Gastrocnemius medialis (tissue), 4 donors: ENCODE results near the gene USP27X. TPM values are rescaled to one million over a fixed set of nuclear protein-coding genes. Genes with fewer than 3 reads are reported as not detected.

Experiments used
- ATAC-seq, 2 donors: fragments of 150-250 bp; one replicate each; pipeline ENCODE4 v1.9.1; 2016
- DNase-seq, 2 donors: peaks; one replicate each; pipeline ENCODE4 v3.0.0-alpha.2; 2019
- H3K27ac ChIP-seq, 4 donors: fragments of 200-600 bp; sonication (generic); 1 replicate in 1 of 4; 2 replicates in 3 of 4; pipeline ENCODE4 v1.5.1; 2016 to 2018; ENCODE audit warnings: mild to moderate bottlenecking in 2 of 4, moderate library complexity in 1 of 4
- H3K27me3 ChIP-seq, 3 donors: fragments of 200-600 bp; sonication (generic) in 2 of 3; 1 replicate in 1 of 3; 2 replicates in 2 of 3; pipeline versions ENCODE4 v1.5.1 to v1.6.0; 2016 to 2019; ENCODE audit warnings: mild to moderate bottlenecking in 1 of 3, moderate library complexity in 1 of 3
- H3K36me3 ChIP-seq, 2 donors: fragments of 200-600 bp; sonication (generic) in 1 of 2; one replicate each; pipeline ENCODE4 v1.5.1; 2017 to 2018
- H3K4me1 ChIP-seq, 2 donors: fragments of 200-600 bp; sonication (generic) in 1 of 2; one replicate each; pipeline ENCODE4 v1.5.1; 2016 to 2017; ENCODE audit warnings: mild to moderate bottlenecking in 2 of 2
- H3K4me3 ChIP-seq, 4 donors: fragments of 200-600 bp; sonication (generic) in 3 of 4; 1 replicate in 1 of 4; 2 replicates in 3 of 4; pipeline ENCODE4 v1.5.1; 2016 to 2019; ENCODE audit warnings: mild to moderate bottlenecking in 2 of 4
- H3K9me3 ChIP-seq, 3 donors: fragments of 200-600 bp; sonication (generic) in 2 of 3; 1 replicate in 1 of 3; 2 replicates in 2 of 3; pipeline ENCODE4 v1.5.1; 2016 to 2019
- CTCF ChIP-seq, 5 experiments: fragments of 450-650 bp in 3 of 5; fragments of 200-600 bp in 2 of 5; sonication (generic) in 2 of 5; IDR thresholded peaks in 4 of 5; conservative IDR thresholded peaks in 1 of 5; 1 replicate in 4 of 5; 2 replicates in 1 of 5; pipeline ENCODE4 v1.5.1; 2016 to 2019; ENCODE audit warnings: antibody characterized with exemption in 5 of 5, mild to moderate bottlenecking in 3 of 5, moderate library complexity in 3 of 5
- POLR2A ChIP-seq, 2 donors: fragments of 450-650 bp; IDR thresholded peaks; one replicate each; pipeline ENCODE4 v1.6.1; 2017; ENCODE audit warnings: antibody characterized with exemption in 2 of 2, mild to moderate bottlenecking in 2 of 2, moderate library complexity in 2 of 2
- in situ Hi-C, 4 donors: fragments of 200-750 bp; cut with MboI; loops; one replicate each; pipeline versions ENCODE4 v1.15.0 to v1.8.0; 2017; ENCODE audit warnings: low sequenced_read_pairs in 4 of 4
- intact Hi-C: fragments of 100-400 bp; cut with DNase I; formaldehyde crosslinking; loops from one replicate; pipeline ENCODE4 v1.15.1; 2023; ENCODE audit warnings: low total_unique reads
- total RNA-seq, 4 donors: library from RNA; depleted of rRNA; stranded (reverse); fragments of >200 nt; gene quantifications; one replicate each; pipeline versions ENCODE4 v1.1.0 to v1.2.3, GENCODE V29; 2016

The USP27X gene
- total RNA-seq, 4 donors from 2014 or later = 1.0 to 2.0 (median 1.7) TPM

GRCh38 chrX:49878128-49878833, 1.0 kb upstream of the USP27X start:
- Histone ChIP-seq H3K4me1 (peaks cover 0 to 8% of the 10 kb centered on the region in 2 donors), H3K27me3 (no peaks in the 10 kb centered on the region), H3K4me3 (peak overlapping the region; percentile 51 to 69 (median 68)), H3K27ac (peak overlapping the region; percentile 73 to 86 (median 78)), H3K9me3 (no peaks in the 10 kb centered on the region), H3K36me3 (no peaks in the 10 kb centered on the region)
- in situ Hi-C loops (no loop called here), intact Hi-C loops (loop anchor here (5.0 to 10.0 kb wide), 2 partner anchors 586 to 613 kb away; partner anchors contain the start of genes FOXP3 and PPP1R3F)
- no peak for DNase-seq
- TF ChIP-seq POLR2A (IDR thresholded peaks at IDR 0.05) (no peak), CTCF (IDR thresholded peaks at IDR 0.05 in 4 of 5, conservative IDR thresholded peaks at IDR 0.05 in 1 of 5) (no peak)
- ATAC-seq = peak; percentile 16 to 24

- peaks cover 0 to 8% of the 10 kb centered on the region in 2 donors for H3K4me1 ChIP-seq
- in situ Hi-C loops (no loop called here), intact Hi-C loops (loop anchor here (5.0 to 10.0 kb wide), 3 partner anchors 43 to 615 kb away; partner anchors contain the start of genes CLCN5, FOXP3 and PPP1R3F)
- H3K27me3 ChIP-seq = no peaks in the 10 kb centered on the region
- peak; percentile 34 to 40 for ATAC-seq
- DNase-seq = no peak
- no peaks in the 10 kb centered on the region for H3K36me3 ChIP-seq
- TF ChIP-seq CTCF (IDR thresholded peaks at IDR 0.05 in 4 of 5, conservative IDR thresholded peaks at IDR 0.05 in 1 of 5) (no peak), POLR2A (IDR thresholded peaks at IDR 0.05) (no peak)
- H3K9me3 ChIP-seq = no peaks in the 10 kb centered on the region
- peak overlapping the region; percentile 73 to 86 (median 78) for H3K27ac ChIP-seq
- H3K4me3 ChIP-seq = peak overlapping the region; percentile 51 to 69 (median 68)
These were observed 483 bp downstream of the USP27X start for GRCh38 chrX:49879656-49880277.

GRCh38 chrX:49880668-49881067, 1.4 kb downstream of the USP27X start:
- Histone ChIP-seq H3K4me3 (no peak overlapping the region), H3K27ac (no peak overlapping the region), H3K9me3 (no peaks in the 10 kb centered on the region), H3K27me3 (no peaks in the 10 kb centered on the region), H3K36me3 (no peaks in the 10 kb centered on the region), H3K4me1 (peaks cover 0 to 8% of the 10 kb centered on the region in 2 donors)
- intact Hi-C loops (loop anchor here (5.0 kb wide), 1 partner anchor 42 kb away; the partner anchor contains the start of gene CLCN5), in situ Hi-C loops (no loop called here)
- TF ChIP-seq CTCF (IDR thresholded peaks at IDR 0.05 in 4 of 5, conservative IDR thresholded peaks at IDR 0.05 in 1 of 5) = no peak
- no peak for TF ChIP-seq POLR2A (IDR thresholded peaks at IDR 0.05)
- ATAC-seq = no peak
- no peak for DNase-seq

GRCh38 chrX:49884290-49884862, 5.1 kb downstream of the USP27X start:
- H3K36me3 ChIP-seq = no peaks in the 10 kb centered on the region
- TF ChIP-seq POLR2A (IDR thresholded peaks at IDR 0.05) (no peak), CTCF (IDR thresholded peaks at IDR 0.05 in 4 of 5, conservative IDR thresholded peaks at IDR 0.05 in 1 of 5) (peak; percentile 13 to 69 (median 43))
- H3K9me3 ChIP-seq = no peaks in the 10 kb centered on the region
- H3K4me3 ChIP-seq = no peak overlapping the region
- in situ Hi-C loops (no loop called here), intact Hi-C loops (loop anchor here (5.0 kb wide), 1 partner anchor 38 kb away; the partner anchor contains the start of gene CLCN5)
- H3K27ac ChIP-seq = no peak overlapping the region
- ATAC-seq = peak in 1 of 2 donors; percentile 41
- peaks cover 0 to 2% of the 10 kb centered on the region in 2 donors for H3K4me1 ChIP-seq
- no peaks in the 10 kb centered on the region for H3K27me3 ChIP-seq
- DNase-seq = peak in 1 of 2 donors; percentile 15
